HUES64 (cell line): ENCODE results near the gene RALB.

Experiments
- H3K27ac ChIP-seq: 2 replicates; pipeline ENCODE4 v1.7.0; 2013; ENCODE audit warnings: low read depth, low read length, inconsistent platforms
- H3K27me3 ChIP-seq: 2 replicates; pipeline ENCODE4 v1.6.1; 2013; ENCODE audit warnings: mild to moderate bottlenecking, low read length; ENCODE audit not compliant: insufficient read depth
- H3K36me3 ChIP-seq: 2 replicates; pipeline ENCODE4 v1.6.1; 2013; ENCODE audit warnings: mild to moderate bottlenecking, low read length; ENCODE audit not compliant: insufficient read depth
- H3K4me1 ChIP-seq: 2 replicates; pipeline ENCODE4 v1.6.1; 2013; ENCODE audit warnings: mild to moderate bottlenecking, low read length, moderate library complexity; ENCODE audit not compliant: insufficient read depth
- H3K4me3 ChIP-seq: 2 replicates; pipeline ENCODE4 v1.5.1; 2013; ENCODE audit warnings: mild to moderate bottlenecking, low read length, moderate library complexity
- H3K9ac ChIP-seq: 2 replicates; pipeline ENCODE4 v1.6.1; 2013; ENCODE audit warnings: mild to moderate bottlenecking, low read depth, low read length
- H3K9me3 ChIP-seq: 2 replicates; pipeline ENCODE4 v1.6.1; 2013; ENCODE audit warnings: low read depth, low read length; ENCODE audit not compliant: insufficient read depth
- WGBS: fragments of 150-250, 120-280 bp; methylation state at CpG from one replicate; pipeline ENCODE4 v1.1.7; 2013; ENCODE audit warnings: missing lambda C conversion rate; 5-methylcytosine and 5-hydroxymethylcytosine counted together

The RALB gene

GRCh38 chr2:120236316-120236715 lies 16.3 kb upstream of the RALB start:
- no peaks in the 10 kb centered on the region for H3K9me3 ChIP-seq
- H3K27me3 ChIP-seq, result no peaks in the 10 kb centered on the region
- H3K9ac ChIP-seq, result no peak overlapping the region
- no peaks in the 10 kb centered on the region for H3K36me3 ChIP-seq
- WGBS, result 89% methylated on average over 10 of the region's 10 CpGs
- no peak overlapping the region for H3K4me3 ChIP-seq
- no peak overlapping the region for H3K27ac ChIP-seq
- H3K4me1 ChIP-seq, result peaks cover 15% of the 10 kb centered on the region; the same call in 1 of the 2 replicates

- no peak overlapping the region for H3K9ac ChIP-seq
Observed at GRCh38 chr2:120236791-120237190, 15.9 kb upstream of the RALB start.

GRCh38 chr2:120237491-120237902 lies 15.2 kb upstream of the RALB start:
- WGBS, result 76% methylated on average over 10 of the region's 10 CpGs
- no peak overlapping the region for H3K27ac ChIP-seq
- no peak overlapping the region for H3K9ac ChIP-seq
- H3K9me3 ChIP-seq, result no peaks in the 10 kb centered on the region
- H3K36me3 ChIP-seq, result no peaks in the 10 kb centered on the region
- no peak overlapping the region for H3K4me3 ChIP-seq
- H3K4me1 ChIP-seq, result peaks cover 15% of the 10 kb centered on the region; the same call in 1 of the 2 replicates
- no peaks in the 10 kb centered on the region for H3K27me3 ChIP-seq

More at GRCh38 chr2:120236791-120237190, 15.9 kb upstream of the RALB start:
- no peaks in the 10 kb centered on the region for H3K36me3 ChIP-seq
- H3K4me3 ChIP-seq, result no peak overlapping the region
- peaks cover 15% of the 10 kb centered on the region; the same call in 1 of the 2 replicates for H3K4me1 ChIP-seq
- 71% methylated on average over 5 of the region's 5 CpGs for WGBS
- H3K9me3 ChIP-seq, result no peaks in the 10 kb centered on the region
- H3K27ac ChIP-seq, result no peak overlapping the region
- no peaks in the 10 kb centered on the region for H3K27me3 ChIP-seq

GRCh38 chr2:120238728-120239487 lies 13.7 kb upstream of the RALB start:
- H3K27ac ChIP-seq, result no peak overlapping the region; the same call in 1 of the 2 replicates

GRCh38 chr2:120239488-120240287 lies 13.0 kb upstream of the RALB start:
- WGBS, result 55% methylated on average over 22 of the region's 22 CpGs

More at GRCh38 chr2:120238728-120239487, 13.7 kb upstream of the RALB start:
- H3K9ac ChIP-seq, result no peak overlapping the region
- H3K9me3 ChIP-seq, result no peaks in the 10 kb centered on the region
- H3K36me3 ChIP-seq, result no peaks in the 10 kb centered on the region
- H3K27me3 ChIP-seq, result no peaks in the 10 kb centered on the region
- peaks cover 15% of the 10 kb centered on the region; the same call in 1 of the 2 replicates for H3K4me1 ChIP-seq
- 82% methylated on average over 22 of the region's 22 CpGs for WGBS
- H3K4me3 ChIP-seq, result no peak overlapping the region

GRCh38 chr2:120240901-120241429 lies 11.7 kb upstream of the RALB start:
- Histone ChIP-seq H3K4me3 (no peak overlapping the region), H3K4me1 (peaks cover 22% of the 10 kb centered on the region), H3K36me3 (no peaks in the 10 kb centered on the region), H3K9ac (no peak overlapping the region), H3K27me3 (no peaks in the 10 kb centered on the region), H3K27ac (no peak overlapping the region), H3K9me3 (no peaks in the 10 kb centered on the region)
- WGBS, result 95% methylated on average over 10 of the region's 10 CpGs

More at GRCh38 chr2:120239488-120240287, 13.0 kb upstream of the RALB start:
- Histone ChIP-seq H3K9me3 (no peaks in the 10 kb centered on the region), H3K27me3 (no peaks in the 10 kb centered on the region), H3K4me3 (no peak overlapping the region), H3K36me3 (no peaks in the 10 kb centered on the region), H3K9ac (no peak overlapping the region), H3K4me1 (peaks cover 15% of the 10 kb centered on the region; the same call in 1 of the 2 replicates), H3K27ac (no peak overlapping the region)

GRCh38 chr2:120241684-120242083 lies 11.0 kb upstream of the RALB start:
- Histone ChIP-seq H3K4me3 (no peak overlapping the region), H3K9ac (no peak overlapping the region), H3K36me3 (no peaks in the 10 kb centered on the region), H3K27me3 (no peaks in the 10 kb centered on the region), H3K27ac (no peak overlapping the region), H3K9me3 (no peaks in the 10 kb centered on the region), H3K4me1 (peaks cover 27% of the 10 kb centered on the region)
- WGBS, result 93% methylated on average over 5 of the region's 6 CpGs

GRCh38 chr2:120243211-120243610 lies 9.4 kb upstream of the RALB start:
- WGBS, result 76% methylated on average over 3 of the region's 3 CpGs
- Histone ChIP-seq H3K4me3 (no peak overlapping the region), H3K27ac (no peak overlapping the region), H3K9ac (no peak overlapping the region), H3K9me3 (no peaks in the 10 kb centered on the region), H3K36me3 (no peaks in the 10 kb centered on the region), H3K27me3 (no peaks in the 10 kb centered on the region; the same call in 1 of the 2 replicates), H3K4me1 (peaks cover 25% of the 10 kb centered on the region)

- no peak overlapping the region for H3K27ac ChIP-seq
- 91% methylated on average over 9 of the region's 9 CpGs for WGBS
- H3K4me3 ChIP-seq, result no peak overlapping the region
- no peaks in the 10 kb centered on the region for H3K36me3 ChIP-seq
- H3K9me3 ChIP-seq, result no peaks in the 10 kb centered on the region
- no peak overlapping the region for H3K9ac ChIP-seq
- no peaks in the 10 kb centered on the region; the same call in 1 of the 2 replicates for H3K27me3 ChIP-seq
- peaks cover 21% of the 10 kb centered on the region for H3K4me1 ChIP-seq
Observed at GRCh38 chr2:120243875-120244553, 8.6 kb upstream of the RALB start.

GRCh38 chr2:120244656-120245519 lies 7.8 kb upstream of the RALB start:
- Histone ChIP-seq H3K4me3 (no peak overlapping the region), H3K27me3 (peaks cover 5% of the 10 kb centered on the region), H3K9me3 (no peaks in the 10 kb centered on the region), H3K4me1 (peaks cover 13% of the 10 kb centered on the region), H3K9ac (no peak overlapping the region), H3K27ac (no peak overlapping the region), H3K36me3 (no peaks in the 10 kb centered on the region)
- 81% methylated on average over 12 of the region's 12 CpGs for WGBS
